ENCODE measurements around the gene CENPX.
"Not testable (repeated sequence)": the region's sequence is repeated elsewhere in the genome, so short reads cannot be mapped to it uniquely, and the experiment has no call there.

The CENPX gene

DNA sequence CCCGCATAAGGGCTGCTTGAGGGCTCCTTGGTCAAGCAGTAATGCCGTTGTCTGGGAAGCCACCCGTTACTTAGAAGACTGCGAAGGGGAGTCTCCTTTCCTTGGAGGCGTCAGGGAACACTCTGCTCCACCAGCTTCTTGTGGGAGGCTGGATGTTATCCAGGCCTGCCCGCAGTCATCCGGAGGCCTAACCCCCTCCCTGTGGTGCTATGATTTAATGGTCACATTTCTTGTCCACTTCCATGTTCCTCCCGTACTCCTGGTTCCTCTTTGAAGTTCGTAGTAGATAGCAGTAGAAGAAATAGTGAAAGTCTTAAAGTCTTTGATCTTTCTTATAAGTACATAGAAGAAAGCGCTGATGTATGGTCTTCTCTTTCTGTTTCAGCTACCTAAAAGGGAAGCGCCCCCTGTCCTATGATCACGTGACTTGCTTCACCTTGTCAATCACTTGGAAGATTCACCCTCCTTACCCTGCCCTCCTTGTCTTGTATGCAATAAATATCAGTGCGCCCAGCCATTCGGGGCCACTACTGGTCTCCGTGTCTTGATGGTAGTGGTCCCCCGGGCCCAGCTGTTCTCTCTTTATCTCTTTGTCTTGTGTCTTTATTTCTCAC lies 16.2 kb upstream of the CENPX start:
- DNase-seq, result not testable (repeated sequence)

DNA sequence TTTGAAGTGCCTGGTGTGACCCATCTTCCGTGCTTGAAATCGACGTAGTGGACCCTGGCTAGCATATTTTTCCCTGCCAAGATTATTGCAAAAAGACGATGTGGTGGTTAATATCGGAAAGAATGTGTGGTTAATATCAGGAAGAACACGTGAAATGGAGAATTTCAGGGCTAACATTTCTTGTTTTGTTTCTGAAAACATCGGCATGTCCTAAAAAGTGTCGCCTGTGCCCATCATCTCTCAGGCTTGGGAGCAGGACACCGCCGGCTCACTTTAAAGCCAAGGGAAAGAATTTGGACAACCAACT lies 15.2 kb upstream of the CENPX start:
- DNase-seq, result no peak

DNA sequence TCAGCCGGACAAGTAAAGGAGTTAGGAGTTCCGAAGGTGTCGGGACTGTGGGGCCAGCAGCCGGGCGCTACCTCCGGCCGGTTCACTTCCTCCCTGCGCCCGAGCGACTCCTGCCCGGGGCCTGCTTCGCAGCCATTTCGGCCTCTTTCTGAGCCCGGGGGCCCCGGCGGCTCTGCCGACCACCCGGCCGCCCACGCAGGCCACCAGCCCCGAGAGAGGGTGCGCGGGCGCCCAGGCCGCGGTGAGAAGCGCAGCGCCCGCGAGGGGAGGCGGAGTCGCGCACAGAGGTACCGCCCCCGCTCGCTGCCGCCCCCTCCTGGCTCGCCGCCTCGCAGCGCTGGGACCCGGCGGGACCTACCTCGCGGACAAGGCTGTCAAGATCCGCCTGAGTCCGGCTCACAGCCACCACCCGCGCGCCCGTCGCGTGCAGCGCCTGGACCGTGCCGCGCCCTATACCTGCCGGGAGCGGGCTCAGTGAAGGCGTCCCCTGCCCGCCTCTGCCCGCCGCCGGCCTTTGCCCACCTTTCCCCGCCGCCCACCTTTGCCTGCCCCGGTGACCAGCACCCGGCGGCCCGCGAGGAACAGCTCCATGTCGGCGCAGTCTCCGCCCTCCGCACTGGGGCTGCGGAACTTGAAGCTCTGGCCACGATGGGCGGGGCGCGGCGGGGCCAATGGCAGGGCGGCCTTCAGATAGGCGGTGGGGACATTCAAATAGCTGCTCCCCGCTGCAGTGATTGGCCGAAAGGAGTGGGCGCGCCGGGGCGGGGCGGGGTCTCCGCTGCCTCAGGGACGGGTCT lies 14.6 kb upstream of the CENPX start, which contains the start of gene DCXR:
Gene DCXR (minus strand): TSS at position 606 of the 797 bp plus-strand sequence. CDS start 15 bp downstream, at position 591.
- peak; percentile 78 for DNase-seq

DNA sequence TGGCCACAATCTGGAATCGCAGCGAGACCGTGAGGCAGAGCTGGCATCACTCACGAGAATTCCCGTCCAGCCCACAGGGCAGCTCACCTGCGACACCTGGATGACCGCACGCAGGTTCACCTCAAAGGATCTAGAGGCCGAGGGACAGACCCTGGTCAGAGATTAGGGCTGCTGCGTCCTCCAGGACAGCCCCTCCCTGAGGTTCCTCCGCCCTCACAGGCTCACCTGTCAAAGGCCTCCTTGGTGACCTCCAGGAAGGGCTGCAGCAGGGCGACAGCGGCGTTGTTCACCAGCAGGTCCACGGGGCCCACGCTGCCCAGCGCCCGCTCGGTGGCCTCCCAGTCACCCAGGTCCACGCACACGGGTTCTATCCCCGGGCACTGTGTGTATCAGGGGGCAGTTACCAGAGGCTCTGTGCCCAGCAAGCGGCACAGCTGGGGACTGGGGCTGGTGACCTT lies 14.0 kb upstream of the CENPX start:
- DNase-seq, result no peak

DNA sequence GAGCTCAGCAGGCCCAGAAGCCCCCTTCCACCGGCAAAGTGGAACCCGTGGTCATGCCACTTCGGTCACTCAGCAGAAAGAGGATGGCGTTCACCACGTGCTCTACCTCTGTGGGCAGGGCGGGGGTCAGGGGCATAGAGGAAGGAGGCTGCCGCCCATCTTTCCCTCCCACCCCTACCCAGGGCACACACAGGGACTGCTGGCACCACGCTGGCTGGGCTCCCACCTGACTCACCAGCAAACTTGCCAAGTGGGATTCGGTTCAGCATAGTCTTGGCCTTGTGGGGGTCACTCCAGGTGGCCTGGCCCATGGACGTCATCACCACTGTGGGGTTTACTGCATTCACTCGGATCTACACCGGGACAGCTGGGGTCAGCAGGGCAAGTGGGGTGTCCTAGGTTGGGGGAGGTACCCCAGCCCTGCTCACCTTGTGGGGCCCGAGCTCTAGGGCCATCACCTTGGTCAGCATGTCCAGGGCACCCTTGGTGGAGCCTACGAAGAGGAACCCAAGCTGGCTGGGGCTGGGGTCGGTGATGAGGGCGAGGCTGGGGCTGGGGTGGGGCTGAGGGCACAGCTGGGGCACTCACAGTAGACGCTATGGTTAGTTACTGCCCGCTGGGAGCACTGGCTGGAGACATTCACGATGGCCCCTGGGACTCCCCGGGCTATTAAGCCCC lies 13.4 kb upstream of the CENPX start:
- DNase-seq, result no peak

DNA sequence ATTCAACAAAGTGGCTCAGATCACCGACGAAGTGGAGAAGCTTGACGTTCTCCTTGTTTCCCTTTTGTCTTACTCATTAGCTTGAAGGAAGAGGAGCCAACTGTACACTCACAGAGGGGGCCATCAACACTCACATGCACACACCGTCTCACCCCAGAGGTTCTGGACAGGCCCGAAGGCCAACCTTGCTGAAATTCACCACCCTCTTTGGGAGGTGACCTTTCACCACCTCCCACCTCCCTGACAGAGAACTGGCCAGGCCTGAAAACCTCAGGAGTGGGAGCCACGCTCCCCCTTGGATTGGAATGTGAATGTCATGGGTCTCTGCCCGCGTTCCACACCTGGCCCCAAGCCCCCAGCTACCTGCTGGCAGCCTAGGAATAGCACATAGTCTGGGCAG lies 12.8 kb upstream of the CENPX start:
- DNase-seq, result no peak

DNA sequence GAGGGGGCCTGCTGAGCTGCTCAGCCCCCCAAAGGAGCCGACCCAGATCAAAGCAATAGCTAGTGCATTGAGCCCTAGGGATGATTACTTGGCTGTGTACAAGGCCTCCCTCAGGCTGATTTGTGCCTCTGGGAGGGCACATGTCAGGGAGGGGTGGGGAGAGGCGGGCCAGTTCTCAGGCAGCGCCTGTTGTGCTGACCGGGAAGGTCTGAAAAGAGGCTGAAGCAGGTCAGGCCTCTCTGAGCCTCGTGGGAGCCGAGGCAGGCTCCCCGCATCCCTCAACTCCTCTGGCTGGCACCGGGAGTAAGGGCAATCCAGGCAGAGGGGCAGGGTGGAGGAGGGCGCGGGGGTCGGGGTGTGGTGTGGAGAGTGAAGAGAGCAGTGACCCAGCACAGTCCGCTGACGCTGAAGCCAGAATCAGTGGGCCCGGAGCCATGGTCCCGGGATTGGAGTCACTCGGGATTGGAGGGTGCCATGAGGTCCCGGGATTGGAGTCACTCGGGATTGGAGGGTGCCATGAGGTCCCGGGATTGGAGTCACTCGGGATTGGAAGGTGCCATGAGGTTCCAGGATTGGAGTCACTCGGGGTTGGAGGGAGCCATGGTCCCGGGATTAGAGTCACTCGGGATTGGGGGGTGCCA lies 11.8 kb upstream of the CENPX start:
- DNase-seq, result no peak

DNA sequence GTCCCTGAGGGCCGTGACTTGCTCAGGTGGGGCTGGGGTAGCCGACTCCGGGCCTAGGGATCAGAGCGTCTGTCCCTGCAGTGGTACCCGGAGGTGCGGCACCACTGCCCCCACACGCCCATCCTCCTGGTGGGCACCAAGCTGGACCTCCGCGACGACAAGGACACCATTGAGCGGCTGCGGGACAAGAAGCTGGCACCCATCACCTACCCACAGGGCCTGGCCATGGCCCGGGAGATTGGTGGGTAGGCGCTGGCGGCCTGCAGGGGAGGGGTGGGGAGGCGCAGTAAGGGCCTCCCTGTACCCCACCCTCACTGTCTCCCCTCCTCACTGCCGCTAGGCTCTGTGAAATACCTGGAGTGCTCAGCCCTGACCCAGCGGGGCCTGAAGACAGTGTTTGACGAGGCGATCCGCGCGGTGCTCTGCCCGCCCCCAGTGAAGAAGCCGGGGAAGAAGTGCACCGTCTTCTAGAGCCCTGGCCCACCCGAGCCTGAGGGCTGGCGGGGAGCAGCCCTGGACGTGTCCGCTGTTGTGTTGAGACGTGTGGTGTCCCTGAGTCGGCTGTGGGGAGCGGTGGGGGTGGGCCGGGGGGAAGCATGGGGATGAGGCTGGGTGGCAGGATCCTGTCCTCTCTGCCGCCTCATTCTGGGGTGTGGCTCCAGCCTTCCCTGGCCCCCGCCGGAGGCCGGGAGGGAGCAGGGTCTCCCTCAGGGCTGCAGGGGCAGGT lies 10.8 kb upstream of the CENPX start:
- DNase-seq, result no peak

DNA sequence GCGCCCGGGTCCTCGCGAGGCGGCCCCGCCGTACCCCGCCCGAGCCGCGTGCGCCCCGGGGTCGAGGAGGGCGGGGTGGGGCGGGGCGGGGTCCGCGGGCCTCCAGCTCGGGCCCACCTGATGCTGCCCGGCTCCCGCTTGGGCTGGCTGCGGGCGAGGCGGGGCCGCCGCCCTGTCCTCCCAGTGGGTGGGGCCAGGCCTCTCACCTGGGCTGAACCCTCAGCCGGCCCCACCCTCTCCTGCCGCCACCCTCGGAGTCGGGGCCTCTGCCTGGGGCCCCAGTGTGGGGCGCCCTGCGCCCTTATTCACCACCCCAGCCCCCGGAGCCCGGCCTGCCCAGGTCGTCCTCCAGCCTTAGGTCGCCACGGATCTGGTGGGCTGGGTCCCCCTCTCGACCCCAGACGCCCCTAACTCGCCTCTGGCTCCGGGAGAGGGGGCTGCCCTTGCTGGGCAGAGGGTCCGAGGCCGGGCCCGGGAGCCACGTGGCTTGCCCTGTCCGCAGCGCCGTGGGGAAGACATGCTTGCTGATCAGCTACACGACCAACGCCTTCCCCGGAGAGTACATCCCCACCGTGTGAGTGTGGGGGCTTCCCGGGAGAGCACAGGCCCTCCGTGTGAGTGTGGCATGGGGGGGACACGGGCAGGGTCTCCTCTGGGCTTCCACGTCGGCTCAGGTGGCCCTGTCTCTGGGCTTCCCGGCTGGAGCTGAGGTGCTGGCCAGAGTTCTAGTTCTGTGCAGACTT lies 9.4 kb upstream of the CENPX start:
- DNase-seq, result no peak

DNA sequence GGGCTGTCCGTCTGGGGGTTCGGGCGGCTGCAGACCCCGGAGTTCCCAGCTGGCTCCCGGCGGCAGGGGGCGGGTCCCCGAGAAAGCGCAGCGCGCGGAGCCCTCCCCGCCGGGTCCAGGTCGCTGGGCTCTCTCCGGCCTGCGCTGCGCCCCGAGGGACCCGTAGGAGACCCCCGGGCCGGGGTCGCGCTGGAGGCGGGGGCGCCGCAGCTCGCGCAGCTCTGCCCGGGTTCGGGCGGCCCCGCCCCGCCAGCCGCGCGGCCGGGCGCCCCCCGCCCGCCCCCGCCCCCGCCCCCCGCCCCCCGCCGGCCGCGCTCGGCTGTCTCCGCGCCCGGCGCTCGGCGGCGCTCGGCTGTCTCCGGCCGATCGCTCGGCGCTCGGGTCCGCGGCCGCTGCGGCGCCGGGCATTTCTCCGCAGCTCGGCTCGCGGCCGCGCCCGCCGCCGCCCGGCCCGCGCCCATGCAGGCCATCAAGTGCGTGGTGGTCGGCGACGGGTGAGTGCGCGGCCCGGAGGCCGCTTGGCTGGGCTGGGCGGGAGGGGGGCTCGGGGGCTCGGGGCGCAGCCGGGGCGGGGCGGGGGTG lies 8.7 kb upstream of the CENPX start, which contains the start of gene RAC3:
Gene RAC3 (plus strand): TSS at position 376 of the 582 bp plus-strand sequence. CDS start 84 bp downstream, at position 460.
- DNase-seq, result no peak

DNA sequence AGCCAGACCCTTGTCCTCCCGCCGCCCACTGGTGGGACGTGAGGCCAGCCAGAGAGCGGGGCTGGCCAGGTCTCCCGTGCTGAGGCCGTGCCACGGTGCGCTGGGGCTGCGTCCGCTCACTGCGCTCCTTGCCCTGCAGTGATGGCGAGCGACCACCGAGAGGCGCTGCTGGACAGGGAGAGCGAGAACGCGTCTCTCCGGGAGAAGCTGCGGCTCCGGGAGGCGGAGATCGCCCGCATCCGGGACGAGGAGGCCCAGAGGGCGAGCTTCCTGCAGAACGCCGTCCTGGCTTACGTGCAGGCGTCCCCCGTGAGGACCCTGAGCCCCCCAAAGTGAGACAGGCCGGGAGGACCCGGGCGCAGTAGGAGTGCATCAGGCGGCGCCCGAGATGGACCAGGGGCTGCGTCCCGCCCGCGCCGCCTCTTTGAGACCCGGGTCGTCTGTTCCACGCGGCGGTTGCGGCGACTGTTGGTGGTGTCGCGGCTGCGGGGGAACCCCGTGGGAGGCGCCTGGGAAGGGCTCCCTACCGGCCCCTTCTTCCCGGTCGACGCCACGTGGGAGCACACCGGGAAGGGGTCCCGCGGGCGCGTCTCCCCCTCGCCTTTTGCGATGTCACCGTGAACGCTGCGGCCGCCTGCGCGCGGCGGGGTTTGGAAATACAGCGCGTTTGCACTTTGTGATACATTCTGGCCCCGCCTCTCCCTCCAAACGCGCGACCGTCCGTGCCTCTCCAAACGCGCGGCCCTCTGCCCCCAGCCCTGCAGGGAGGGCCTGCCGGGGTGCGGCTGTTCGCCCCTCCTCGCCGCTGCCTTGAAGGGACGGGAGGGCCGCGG lies 8.0 kb upstream of the CENPX start:
- peak; percentile 51 for DNase-seq

DNA sequence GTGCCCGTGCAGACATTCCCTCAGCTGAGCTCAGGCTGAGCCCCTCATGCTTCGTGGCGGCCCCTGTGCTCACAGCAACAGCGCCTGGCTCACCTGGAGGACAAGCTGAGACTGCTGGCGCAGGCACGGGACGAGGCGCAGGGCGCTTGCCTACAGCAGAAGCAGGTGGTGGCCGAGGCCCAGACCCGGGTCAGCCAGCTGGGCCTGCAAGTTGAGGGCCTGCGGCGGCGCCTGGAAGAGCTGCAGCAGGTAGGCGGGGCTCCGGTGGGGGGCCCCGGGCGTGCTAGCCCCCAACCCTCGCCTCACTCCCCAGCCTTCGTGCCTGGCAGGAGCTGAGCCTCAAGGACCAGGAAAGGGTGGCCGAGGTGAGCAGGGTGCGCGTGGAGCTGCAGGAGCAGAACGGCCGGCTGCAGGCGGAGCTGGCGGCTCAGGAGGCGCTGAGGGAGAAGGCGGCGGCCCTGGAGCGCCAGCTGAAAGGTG lies 7.4 kb upstream of the CENPX start:
- DNase-seq, result no peak

DNA sequence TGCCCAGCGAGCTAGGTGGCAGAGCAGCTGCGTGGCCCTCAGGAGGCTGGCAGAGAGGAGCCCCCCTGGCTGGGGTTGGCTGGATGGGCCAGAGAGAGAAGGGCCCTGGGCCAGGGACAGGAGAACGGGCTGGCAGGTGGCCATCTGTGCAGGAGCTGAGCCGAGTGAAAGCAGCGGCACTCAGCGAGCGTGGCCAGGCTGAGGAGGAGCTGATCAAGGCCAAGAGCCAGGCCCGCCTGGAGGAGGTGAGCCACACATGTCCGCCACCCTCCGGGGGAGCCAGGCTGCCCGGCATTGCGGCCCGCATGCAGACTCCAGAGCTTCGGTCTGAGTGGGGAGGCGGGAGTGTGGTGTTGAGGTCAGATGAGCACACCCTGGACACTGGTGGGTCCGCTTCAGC lies 6.7 kb upstream of the CENPX start:
- no peak for DNase-seq

DNA sequence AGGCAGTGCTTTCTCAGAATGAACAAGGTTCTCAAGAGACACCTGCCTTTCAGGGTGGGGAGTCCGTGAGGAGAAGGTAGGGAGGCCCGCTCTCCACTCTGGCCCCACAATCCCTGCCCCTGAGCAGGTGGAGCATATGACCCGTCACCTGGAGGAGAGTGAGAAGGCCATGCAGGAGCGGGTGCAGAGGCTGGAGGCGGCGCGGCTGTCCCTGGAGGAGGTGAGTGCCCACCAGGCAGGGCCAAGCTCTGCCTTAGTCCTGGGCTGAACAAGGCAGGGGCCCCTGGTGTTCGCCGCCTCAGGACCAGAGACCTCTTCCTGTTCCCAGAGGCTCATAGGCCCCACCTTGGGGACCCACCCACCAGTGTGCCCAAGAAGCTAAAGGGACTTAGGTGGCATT lies 6.3 kb upstream of the CENPX start:
- DNase-seq, result no peak

DNA sequence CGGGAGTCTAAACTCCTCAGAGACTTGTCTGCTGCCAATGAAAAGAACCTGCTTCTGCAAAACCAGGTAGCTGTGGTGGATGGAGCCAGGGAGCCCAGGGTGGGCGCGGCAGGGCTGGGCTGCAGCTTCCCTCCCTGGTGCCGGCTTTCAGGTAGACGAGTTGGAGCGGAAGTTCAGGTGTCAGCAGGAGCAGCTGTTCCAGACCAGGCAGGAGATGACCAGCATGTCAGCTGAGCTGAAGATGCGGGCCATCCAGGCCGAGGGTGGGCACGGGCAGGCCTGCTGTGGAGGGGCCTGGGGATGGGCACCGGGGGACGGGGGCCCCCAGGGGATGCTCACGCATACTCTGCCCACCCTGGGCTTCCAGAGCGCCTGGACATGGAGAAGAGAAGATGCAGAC lies 5.6 kb upstream of the CENPX start:
- no peak for DNase-seq

DNA sequence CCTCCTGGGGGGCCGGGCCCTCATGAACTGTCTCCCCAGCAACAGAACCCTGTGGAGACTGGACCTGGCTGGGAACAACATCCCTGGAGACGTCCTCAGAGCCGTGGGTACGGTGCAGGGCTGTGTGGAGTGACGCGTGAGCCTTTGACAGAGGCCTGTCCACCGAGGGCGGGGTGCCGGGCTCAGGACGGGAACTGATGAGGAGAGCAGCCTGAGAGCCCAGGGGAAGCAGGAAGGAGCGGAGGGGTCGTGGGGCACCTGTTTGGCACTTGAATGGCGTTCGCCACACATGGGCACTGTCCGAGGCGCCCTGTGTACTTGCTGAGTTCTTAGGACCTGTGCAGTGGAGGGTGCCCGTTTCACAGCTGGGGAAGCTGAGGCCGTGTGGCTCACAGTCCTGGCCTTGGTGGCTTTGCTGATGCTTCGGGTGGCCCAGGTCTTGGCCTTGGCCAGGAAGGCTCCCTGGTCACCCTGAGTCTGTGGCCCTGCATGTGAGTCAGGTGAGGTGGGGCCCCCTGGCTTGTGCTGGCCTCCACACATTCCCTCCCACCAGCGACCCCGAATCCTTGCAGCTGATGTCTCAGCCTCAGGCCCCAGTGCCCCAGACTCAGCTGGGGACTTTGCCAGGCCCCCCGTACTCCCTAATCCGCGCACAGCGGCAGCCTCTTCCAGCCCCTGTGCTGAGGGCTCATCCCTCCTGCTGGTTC lies 2.9 kb upstream of the CENPX start:
- DNase-seq, result no peak

DNA sequence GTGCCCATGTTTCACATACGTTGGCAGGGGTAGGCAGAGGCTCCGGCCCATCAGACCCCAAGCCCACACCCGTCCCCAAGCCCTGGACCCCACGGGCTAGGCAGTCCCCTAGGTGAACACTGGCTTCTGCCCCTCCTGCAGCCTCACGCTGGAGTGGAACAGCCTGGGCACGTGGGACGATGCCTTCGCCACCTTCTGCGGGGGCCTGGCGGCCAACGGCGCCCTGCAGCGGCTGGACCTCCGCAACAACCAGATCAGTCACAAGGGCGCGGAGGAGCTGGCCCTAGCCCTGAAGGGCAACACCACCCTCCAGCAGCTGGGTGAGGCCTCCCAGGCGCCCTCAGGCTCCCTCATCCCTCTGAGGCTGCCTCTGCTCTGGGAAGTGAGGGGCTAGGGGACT lies 2.2 kb upstream of the CENPX start:
- DNase-seq, result no peak

DNA sequence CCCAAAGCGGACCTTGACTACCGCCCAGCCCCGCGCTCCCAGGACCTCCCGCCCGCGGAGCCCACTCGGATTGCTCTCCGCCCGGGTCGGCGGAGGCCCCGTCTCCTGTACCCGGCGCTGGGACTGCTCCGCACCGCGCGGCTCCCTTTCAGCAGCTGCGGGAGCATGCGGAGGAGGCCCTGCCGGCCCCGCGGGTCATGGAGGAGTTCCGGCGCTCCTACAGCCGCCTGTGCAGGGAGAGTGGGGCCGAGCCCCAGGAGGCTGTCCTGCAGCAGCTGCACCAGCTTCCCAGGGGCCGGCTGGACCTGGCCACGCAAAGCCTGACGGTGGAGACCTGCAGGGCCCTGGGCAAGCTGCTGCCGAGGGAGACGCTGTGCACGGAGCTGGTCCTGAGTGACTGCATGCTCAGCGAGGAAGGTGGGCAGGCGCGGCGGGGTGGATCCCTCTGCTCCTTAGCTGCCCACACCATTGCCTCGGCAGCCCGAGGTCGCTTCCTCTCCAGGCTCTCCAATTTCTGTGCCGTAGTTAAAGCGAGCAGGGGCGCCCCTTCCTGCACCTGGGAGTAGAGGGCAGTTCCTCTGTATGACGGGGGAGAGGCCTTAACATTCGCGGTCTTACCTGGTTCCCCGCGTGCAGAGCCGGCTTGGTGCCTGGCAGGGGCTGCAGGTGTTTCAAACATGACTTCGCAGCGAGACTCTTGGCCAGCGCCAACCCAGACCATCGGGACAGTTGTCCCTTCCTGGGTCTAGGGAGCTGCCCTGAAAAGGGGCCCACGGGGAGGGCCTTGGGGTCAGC lies 966 bp upstream of the CENPX start:
- DNase-seq, result no peak

DNA sequence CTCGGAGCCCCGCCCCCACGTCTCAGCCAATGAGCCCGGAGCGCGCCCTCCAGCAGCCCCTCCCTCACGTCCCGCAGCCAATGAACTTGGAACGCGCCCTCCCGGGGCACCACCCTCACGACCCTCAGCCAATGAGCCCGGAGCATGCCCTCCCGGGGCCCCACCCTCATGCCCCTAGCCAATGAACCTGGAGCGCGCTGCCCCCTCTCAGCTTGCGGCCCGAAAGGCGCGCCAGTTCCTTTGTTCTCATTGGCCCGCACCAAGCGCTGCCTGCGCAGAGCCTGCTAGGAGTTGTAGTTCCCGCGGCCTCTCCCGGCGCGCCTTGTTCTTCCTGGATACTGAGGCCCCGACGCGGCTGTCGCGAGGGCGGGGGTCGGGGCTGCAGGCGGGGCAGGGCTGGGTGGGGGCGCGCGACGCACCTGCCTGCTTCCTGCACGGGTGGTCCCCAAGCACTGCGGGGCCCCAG lies 336 bp upstream of the CENPX start, which contains the start of gene LRRC45:
Gene LRRC45 (plus strand): TSS at position 325 of the 466 bp plus-strand sequence. CDS start 339 bp downstream, outside the sequence.
- peak; percentile 88 for DNase-seq

Data from cortex of kidney (tissue), 1 donor.